H9 (cell line): ENCODE results near the gene LYRM9. TPM values are rescaled to one million over a fixed set of nuclear protein-coding genes. Genes with fewer than 3 reads are reported as not detected.

ENCODE experiments used
- DNase-seq: peaks from one replicate; pipeline ENCODE4 v3.0.0-alpha.2; 2017
- H2AFZ ChIP-seq: one replicate; pipeline ENCODE4 v1.6.1; 2013; ENCODE audit warnings: mild to moderate bottlenecking, low read length, control low read depth, moderate library complexity
- H2AK5ac ChIP-seq: 2 replicates; pipeline ENCODE4 v1.6.1; 2013; ENCODE audit warnings: low read length, control low read depth, mixed read lengths; ENCODE audit not compliant: insufficient read length
- H2BK120ac ChIP-seq: one replicate; pipeline ENCODE4 v1.6.1; 2013; ENCODE audit warnings: low read depth, mild to moderate bottlenecking, low read length, control low read depth, inconsistent platforms; ENCODE audit not compliant: poor library complexity, severe bottlenecking
- H2BK12ac ChIP-seq: 2 replicates; pipeline ENCODE4 v1.6.1; 2013; ENCODE audit warnings: low read length, control low read depth, mixed read lengths, low read depth; ENCODE audit not compliant: insufficient read length
- H2BK15ac ChIP-seq: 2 replicates; pipeline ENCODE4 v1.6.1; 2013; ENCODE audit warnings: low read depth, low read length, control low read depth
- H2BK20ac ChIP-seq: one replicate; pipeline ENCODE4 v1.6.1; 2013; ENCODE audit warnings: low read depth, mild to moderate bottlenecking, low read length, control low read depth, inconsistent platforms; ENCODE audit not compliant: poor library complexity, severe bottlenecking
- H2BK5ac ChIP-seq: 2 replicates; pipeline ENCODE4 v1.6.1; 2013; ENCODE audit warnings: low read length, control low read depth, mixed read lengths; ENCODE audit not compliant: insufficient read length
- H3K14ac ChIP-seq: 2 replicates; pipeline ENCODE4 v1.6.1; 2013; ENCODE audit warnings: low read length, control low read depth; ENCODE audit not compliant: insufficient read depth
- H3K18ac ChIP-seq: 2 replicates; pipeline ENCODE4 v1.6.1; 2013; ENCODE audit warnings: low read depth, mild to moderate bottlenecking, mixed read lengths, low read length, control low read depth; ENCODE audit not compliant: insufficient read length
- H3K23ac ChIP-seq: 2 replicates; pipeline ENCODE4 v1.6.1; 2013; ENCODE audit warnings: low read length, control low read depth, mixed read lengths, low read depth; ENCODE audit not compliant: insufficient read length
- H3K23me2 ChIP-seq: 2 replicates; pipeline ENCODE4 v1.6.1; 2013; ENCODE audit warnings: low read depth, mild to moderate bottlenecking, mixed read lengths, low read length, control low read depth; ENCODE audit not compliant: insufficient read length, poor library complexity, severe bottlenecking
- H3K27ac ChIP-seq: 2 replicates; pipeline ENCODE4 v1.5.1; 2013; ENCODE audit warnings: low read length, control low read depth, mixed read lengths, low read depth; ENCODE audit not compliant: insufficient read length
- H3K27me3 ChIP-seq: 2 replicates; pipeline ENCODE4 v1.6.1; 2013; ENCODE audit warnings: low read length, control low read depth, inconsistent platforms; ENCODE audit not compliant: insufficient read depth
- H3K4ac ChIP-seq: 2 replicates; pipeline ENCODE4 v1.6.1; 2013; ENCODE audit warnings: low read depth, mild to moderate bottlenecking, control low read depth, inconsistent platforms, low read length, moderate library complexity
- H3K4me1 ChIP-seq: 2 replicates; pipeline ENCODE4 v1.6.1; 2013; ENCODE audit warnings: low read length, control low read depth, inconsistent platforms; ENCODE audit not compliant: insufficient read depth
- H3K4me2 ChIP-seq: 2 replicates; pipeline ENCODE4 v1.6.1; 2013; ENCODE audit warnings: low read length, control low read depth, mixed read lengths; ENCODE audit not compliant: insufficient read length, insufficient read depth
- H3K56ac ChIP-seq: 2 replicates; pipeline ENCODE4 v1.6.1; 2013; ENCODE audit warnings: low read depth, mild to moderate bottlenecking, mixed read lengths, low read length, control low read depth; ENCODE audit not compliant: insufficient read length
- H3K79me1 ChIP-seq: 2 replicates; pipeline ENCODE4 v1.6.1; 2013; ENCODE audit warnings: low read depth, mild to moderate bottlenecking, moderate library complexity, low read length, control low read depth, inconsistent platforms; ENCODE audit not compliant: insufficient read depth, poor library complexity, severe bottlenecking
- H3K79me2 ChIP-seq: 2 replicates; pipeline ENCODE4 v1.6.1; 2013; ENCODE audit warnings: low read length, control low read depth, inconsistent platforms; ENCODE audit not compliant: insufficient read depth
- H3K9ac ChIP-seq: 2 replicates; pipeline ENCODE4 v1.6.1; 2013; ENCODE audit warnings: low read length, control low read depth, mixed read lengths; ENCODE audit not compliant: insufficient read length; ENCODE audit errors: extremely low read depth
- H3K9me3 ChIP-seq: one replicate; pipeline ENCODE4 v1.6.1; 2013; ENCODE audit warnings: low read depth, low read length, inconsistent platforms; ENCODE audit not compliant: control insufficient read depth
- H3T11ph ChIP-seq: one replicate; pipeline ENCODE4 v1.6.1; 2013; ENCODE audit warnings: mild to moderate bottlenecking, low read length, control low read depth, inconsistent platforms
- H4K20me1 ChIP-seq: one replicate; pipeline ENCODE4 v1.6.1; 2013; ENCODE audit not compliant: control insufficient read depth, insufficient read length, insufficient read depth
- H4K5ac ChIP-seq: 2 replicates; pipeline ENCODE4 v1.6.1; 2013; ENCODE audit warnings: low read depth, mild to moderate bottlenecking, mixed read lengths, low read length, control low read depth; ENCODE audit not compliant: insufficient read length
- H4K8ac ChIP-seq: replicated peaks from 2 replicates; pipeline ENCODE4 v1.6.1; 2013; ENCODE audit warnings: low read length, control low read depth, mixed read lengths, low read depth; ENCODE audit not compliant: insufficient read length
- H4K91ac ChIP-seq: 2 replicates; pipeline ENCODE4 v1.6.1; 2013; ENCODE audit warnings: low read depth, mild to moderate bottlenecking, moderate library complexity, mixed read lengths, low read length, control low read depth; ENCODE audit not compliant: insufficient read length
- H3K27ac Mint-ChIP-seq, 3 experiments: 2 replicates in 2 of 3; 3 replicates in 1 of 3; pipeline ENCODE4 v1.8.0; 2020 to 2021; ENCODE audit warnings: mixed read lengths in 3 of 3, mild to moderate bottlenecking in 1 of 3, moderate library complexity in 1 of 3
- H3K27me3 Mint-ChIP-seq: 2 replicates; pipeline ENCODE4 v1.8.0; 2021; ENCODE audit warnings: low read depth, mild to moderate bottlenecking, moderate library complexity, mixed read lengths
- H3K36me3 Mint-ChIP-seq, 3 experiments: 2 replicates in 2 of 3; 3 replicates in 1 of 3; pipeline ENCODE4 v1.8.0; 2020 to 2021; ENCODE audit warnings: low read depth in 3 of 3, mixed read lengths in 3 of 3; ENCODE audit not compliant: insufficient read depth in 1 of 3
- H3K4me1 Mint-ChIP-seq, 2 experiments: 2 replicates each; pipeline ENCODE4 v1.8.0; 2020; ENCODE audit warnings: mixed read lengths in 2 of 2
- H3K4me3 Mint-ChIP-seq, 2 experiments: 2 replicates in 1 of 2; 3 replicates in 1 of 2; pipeline ENCODE4 v1.8.0; 2020 to 2021; ENCODE audit warnings: mild to moderate bottlenecking in 2 of 2, mixed read lengths in 2 of 2, moderate library complexity in 1 of 2
- H3K9me3 Mint-ChIP-seq, 2 experiments: 2 replicates in 1 of 2; 3 replicates in 1 of 2; pipeline ENCODE4 v1.8.0; 2020; ENCODE audit warnings: mild to moderate bottlenecking in 2 of 2, mixed read lengths in 2 of 2, moderate library complexity in 1 of 2
- CTCF ChIP-seq: fragments of 200-600 bp; sonication (generic); conservative IDR thresholded peaks from 3 replicates; pipeline ENCODE4 v1.8.0; 2021; ENCODE audit warnings: antibody characterized with exemption, mild to moderate bottlenecking
- WGBS: extraction: QIAGEN DNeasy Blood & Tissue Kit; methylation state at CpG from one replicate; pipeline ENCODE4 v1.1.7; 2013; ENCODE audit warnings: missing lambda C conversion rate, low lambda C conversion rate, mixed read lengths; ENCODE audit not compliant: insufficient read length; ENCODE audit errors: extremely low coverage; 5-methylcytosine and 5-hydroxymethylcytosine counted together
- total RNA-seq: library from RNA; stranded (reverse); gene quantifications from 2 replicates; pipeline ENCODE4 v1.2.1, GENCODE V29; 2021

Gene LYRM9
- total RNA-seq, 1 experiment from 2014 or later = 2.2 TPM

GRCh38 chr17:27927781-27928180, 34.6 kb upstream of the LYRM9 start:
- Histone ChIP-seq H3K23ac (no peak overlapping the region), H2AFZ (no peak overlapping the region), H2BK12ac (no peak overlapping the region), H3K79me2 (no peaks in the 10 kb centered on the region), H3K79me1 (no peaks in the 10 kb centered on the region), H3K56ac (no peak overlapping the region), H3K4ac (no peak overlapping the region), H2BK120ac (no peak overlapping the region), H3T11ph (no peak overlapping the region), H3K27me3 (no peaks in the 10 kb centered on the region), H3K9ac (no peak overlapping the region), H2BK5ac (no peak overlapping the region), H4K5ac (no peak overlapping the region), H3K14ac (no peak overlapping the region), H4K91ac (no peak overlapping the region), H3K4me2 (no peak overlapping the region), H3K18ac (no peak overlapping the region), H4K8ac (no peak overlapping the region), H3K9me3 (no peaks in the 10 kb centered on the region), H2BK15ac (no peak overlapping the region), H2BK20ac (no peak overlapping the region), H3K27ac (no peak overlapping the region), H2AK5ac (no peak overlapping the region), H3K23me2 (no peaks in the 10 kb centered on the region), H3K4me1 (no peaks in the 10 kb centered on the region), H4K20me1 (no peaks in the 10 kb centered on the region)
- Mint-ChIP-seq H3K9me3 (no peaks in the 10 kb centered on the region), H3K36me3 (no peaks in the 10 kb centered on the region), H3K27me3 (peaks cover 15% of the 10 kb centered on the region), H3K27ac (no peak overlapping the region), H3K4me3 (no peak overlapping the region), H3K4me1 (peaks cover 2 to 3% of the 10 kb centered on the region in 2 experiments; a peak in 3 of 4 replicates)
- no peak for DNase-seq
- no CpG with 5 or more reads among the region's 2 CpGs for WGBS
- TF ChIP-seq CTCF = no peak
